ENCODE data around the gene ZBTB8A. TPM values are rescaled to one million over a fixed set of nuclear protein-coding genes. Genes with fewer than 3 reads are reported as not detected.

Gene ZBTB8A
- total and polyA plus RNA-seq, 2 of the 8 experiments (the other 6 are each of a cell fraction or from before 2014, with no cell fraction given): 2.9 to 10.4 TPM

- no peak; a peak in 1 of 4 replicates for TF ChIP-seq CTCF (IDR thresholded peaks at IDR 0.05; ENCODE audit: control extremely low read depth in 1 of 3, insufficient read depth in 1 of 3, low read depth in 1 of 3, low read length in 3 of 3)
- peak; percentile 14; the same call in 1 of the 2 replicates for TF ChIP-seq E2F6 (IDR thresholded peaks at IDR 0.05)
- TF ChIP-seq KDM4A (IDR thresholded peaks at IDR 0.05; ENCODE audit: low read depth, low read length, severe bottlenecking): peak; percentile 60
Measured at GRCh38 chr1:32539584-32540571, 651 bp downstream of the ZBTB8A start (continued).
